ENCODE measurements around the gene GLRA3.
A peak's percentile ranks its signal among the peaks of the same experiment; 100 is the strongest.
"Not testable (repeated sequence)": the region's sequence is repeated elsewhere in the genome, so short reads cannot be mapped to it uniquely, and the experiment has no call there.

Gene GLRA3

DNA sequence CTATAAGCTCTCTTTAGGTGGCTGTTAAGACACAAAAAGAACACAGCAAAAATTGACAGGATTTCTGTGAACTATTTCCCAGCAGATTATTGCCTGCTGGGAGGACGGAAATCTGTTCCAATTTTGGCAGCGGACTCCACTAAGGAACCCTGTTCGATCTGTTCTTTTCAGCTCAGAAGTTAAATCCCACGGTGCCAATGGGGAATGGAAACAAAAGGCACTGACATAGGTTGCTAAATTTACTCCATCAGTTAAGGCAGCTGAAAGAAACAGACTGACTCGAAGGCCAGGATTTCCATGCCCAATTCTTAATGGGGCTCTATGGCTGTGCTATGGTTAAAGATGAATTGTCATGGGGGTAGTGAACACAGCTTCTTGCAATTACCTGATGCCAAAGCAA is 180.2 kb downstream of the GLRA3 start:
- DNase-seq = no peak

DNA sequence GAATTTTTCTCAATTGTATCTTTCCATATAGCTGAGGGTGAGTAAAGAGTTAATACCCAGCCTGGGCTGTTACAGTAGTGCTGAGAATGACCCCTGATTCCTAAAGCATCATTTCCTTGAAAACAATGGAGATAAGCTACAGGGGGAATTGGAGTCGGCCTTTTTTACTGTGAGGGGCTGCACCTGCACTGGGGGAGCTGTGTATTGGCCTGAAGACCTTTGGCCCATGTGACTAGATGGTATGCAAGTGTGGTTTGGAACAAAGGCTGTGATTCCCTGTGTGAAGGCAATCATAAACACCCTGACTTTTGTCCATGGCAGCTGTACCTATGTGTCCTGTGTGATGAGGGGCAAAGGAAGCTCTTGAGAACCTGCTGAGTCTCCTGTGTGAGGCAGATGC is 182.7 kb downstream of the GLRA3 start:
- DNase-seq = no peak

DNA sequence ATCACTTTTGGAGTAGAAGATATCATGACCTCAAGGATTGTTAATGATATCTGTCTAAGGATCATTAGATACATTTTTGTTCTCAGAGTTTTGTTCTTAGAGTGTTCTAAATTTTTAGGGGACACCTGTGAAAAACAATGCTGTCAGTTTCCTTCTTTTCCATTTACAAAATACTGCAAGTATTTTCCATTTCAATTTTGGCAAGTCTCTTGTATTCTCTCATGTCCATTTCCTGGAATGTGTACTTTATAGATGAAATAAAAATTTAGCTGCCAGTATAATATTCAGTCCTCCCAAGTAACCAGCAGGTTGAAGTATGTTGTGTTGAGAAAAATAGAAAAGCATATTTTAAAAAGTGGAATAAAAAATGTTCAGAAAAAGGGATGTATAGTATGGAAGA is 188.9 kb downstream of the GLRA3 start:
- no peak for DNase-seq

DNA sequence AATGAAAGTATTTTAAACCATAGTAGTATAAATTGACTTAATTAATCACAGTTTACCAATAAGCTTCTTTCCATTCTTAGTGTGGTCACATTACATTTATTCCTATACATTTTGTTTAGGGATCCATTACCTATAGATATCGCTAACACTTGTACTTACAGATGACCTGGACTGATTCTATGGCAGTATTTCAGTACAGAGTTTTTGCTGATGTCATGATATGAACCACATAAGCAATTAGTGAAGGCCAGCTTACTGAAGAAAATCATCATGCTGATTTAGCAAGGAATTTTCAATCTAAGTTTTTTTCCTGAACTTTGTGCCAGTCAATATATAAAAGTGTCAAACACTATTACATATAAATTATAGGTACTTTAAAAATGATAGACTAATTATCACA is 193.3 kb downstream of the GLRA3 start:
- DNase-seq = no peak

DNA sequence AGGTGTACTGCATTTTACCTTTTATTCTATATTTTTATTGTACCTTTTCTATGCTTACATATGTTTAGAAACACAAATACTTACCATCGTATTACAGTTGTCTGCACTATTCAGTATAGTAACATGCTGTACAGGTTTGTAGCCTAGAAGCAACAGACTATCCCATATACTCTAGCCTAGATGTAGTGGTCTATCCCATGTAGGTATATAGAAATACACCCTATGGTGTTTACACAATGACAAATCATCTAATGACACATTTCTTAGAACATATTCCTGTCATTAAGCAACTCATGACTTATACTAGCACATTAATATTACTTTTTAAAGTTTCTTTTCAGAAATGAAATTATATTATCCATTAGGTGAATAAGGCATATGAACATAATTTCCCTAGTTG is 195.6 kb downstream of the GLRA3 start:
- DNase-seq = no peak

DNA sequence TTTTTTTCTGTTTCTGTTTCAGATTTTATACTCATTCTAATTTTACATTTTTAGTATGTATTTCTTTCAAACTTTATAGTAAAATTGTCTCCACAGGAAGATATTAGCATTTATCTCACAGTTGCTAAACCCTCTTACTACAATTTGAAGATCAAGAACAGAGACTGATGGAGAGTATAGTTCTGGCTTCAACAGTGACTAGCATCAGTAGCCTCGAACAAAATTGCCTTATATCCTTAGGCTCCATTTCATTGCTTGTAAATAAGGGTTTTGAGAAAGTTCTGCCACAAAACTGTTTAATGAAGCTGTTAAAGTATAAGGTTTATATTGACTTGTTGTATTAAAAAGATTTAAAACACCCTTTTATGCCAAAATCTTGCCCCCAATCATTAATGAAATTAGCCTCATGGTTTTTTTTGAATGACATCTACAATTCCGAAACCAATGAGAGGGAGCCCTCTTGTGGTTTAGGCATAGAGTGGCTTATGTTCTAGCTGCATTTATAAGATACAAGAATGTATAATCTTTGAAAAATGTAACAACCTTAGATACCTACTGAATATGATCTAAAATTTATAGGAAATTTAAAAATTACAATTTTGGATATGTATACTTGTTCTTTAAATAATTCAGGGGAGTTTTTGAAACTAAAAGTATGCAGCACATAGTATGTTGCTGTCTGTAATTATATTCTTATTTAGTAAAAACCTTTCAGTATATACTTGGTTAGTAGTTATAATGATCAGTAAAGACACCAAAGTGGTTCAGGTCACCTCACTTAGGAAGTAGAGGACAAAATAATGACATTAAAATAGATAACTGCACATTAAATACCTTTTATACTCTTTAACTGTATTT is 196.9 kb downstream of the GLRA3 start:
- DNase-seq = peak; percentile 21

DNA sequence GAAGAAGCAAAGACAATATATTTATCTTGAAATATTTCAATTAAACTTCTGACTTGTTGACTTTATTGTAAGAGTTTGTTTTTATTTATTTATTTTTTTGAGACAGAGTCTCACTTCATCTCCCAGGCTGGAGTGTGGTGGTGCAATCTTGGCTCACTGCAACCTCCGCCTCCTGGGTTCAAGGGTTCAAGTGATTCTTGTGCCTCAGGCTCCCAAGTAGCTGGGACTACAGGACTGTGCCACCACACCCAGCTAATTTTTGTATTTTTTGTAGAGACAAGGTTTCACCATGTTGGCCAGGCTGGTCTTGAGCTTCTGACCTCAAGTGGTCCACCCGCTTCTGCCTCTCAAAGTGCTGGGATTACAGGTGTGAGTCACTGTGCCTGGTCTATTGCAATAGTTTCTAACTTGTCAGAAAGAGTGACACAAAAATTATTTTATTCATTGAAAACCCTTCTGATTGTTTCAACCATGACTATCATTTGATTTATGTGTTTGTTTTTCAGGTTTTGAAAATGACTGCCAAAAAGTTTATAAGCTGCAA is 199.1 kb downstream of the GLRA3 start:
- not testable (repeated sequence) for DNase-seq

DNA sequence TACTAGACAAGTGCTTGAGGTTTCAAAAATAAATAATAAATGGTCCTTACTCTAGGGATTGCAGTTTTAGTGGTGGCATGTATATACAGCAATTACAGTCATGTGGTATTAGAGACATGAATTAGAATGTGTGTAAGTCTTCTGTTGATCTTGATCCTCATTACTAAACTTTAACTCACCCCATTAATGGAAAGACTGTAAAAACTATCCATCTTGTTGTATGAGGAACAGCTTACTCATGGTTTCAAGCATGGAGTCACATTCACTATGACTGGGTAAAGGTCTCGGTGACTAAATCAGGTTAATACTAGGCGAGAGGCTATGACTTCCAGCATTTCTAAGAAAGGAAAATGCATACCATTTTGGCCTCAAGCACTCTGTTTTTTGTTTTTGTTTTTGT is 199.8 kb downstream of the GLRA3 start:
- no peak for DNase-seq

DNA sequence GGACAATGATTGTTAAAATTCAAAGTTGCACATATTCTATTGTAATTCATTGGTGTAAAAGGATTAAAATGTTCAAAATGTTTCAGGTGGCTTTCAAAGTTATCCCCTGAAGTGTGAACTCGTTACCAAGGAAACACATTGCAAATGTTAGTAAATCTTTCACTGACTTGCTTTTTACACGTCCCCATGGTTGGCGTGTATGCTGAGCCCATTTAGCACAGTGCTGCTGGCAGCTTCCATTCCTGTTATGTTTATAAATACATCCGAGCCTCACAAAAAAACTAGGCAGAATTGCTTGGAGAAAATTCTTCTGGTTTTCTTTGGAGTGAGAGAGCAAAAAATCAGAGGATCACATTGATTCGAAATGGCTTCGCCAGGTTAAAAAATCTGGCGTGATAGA is 200.9 kb downstream of the GLRA3 start:
- DNase-seq = no peak

DNA sequence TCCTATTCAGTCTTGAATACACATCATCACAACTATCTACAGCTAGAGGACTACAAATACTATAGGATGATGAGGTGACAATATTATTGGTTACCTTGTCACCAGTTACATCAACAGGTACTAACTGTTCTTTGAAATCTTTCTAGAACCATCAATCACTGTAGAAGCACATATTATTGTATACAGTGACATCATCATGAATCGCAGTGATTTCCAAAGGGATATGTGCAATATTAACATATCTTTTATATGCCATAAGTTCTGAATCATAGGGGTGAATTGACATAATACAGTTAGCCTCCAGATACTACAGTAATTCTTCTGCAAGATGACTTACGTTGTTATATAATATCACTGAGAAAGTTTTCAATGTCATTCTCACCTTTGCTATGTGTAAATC is 201.6 kb downstream of the GLRA3 start:
- no peak for DNase-seq

DNA sequence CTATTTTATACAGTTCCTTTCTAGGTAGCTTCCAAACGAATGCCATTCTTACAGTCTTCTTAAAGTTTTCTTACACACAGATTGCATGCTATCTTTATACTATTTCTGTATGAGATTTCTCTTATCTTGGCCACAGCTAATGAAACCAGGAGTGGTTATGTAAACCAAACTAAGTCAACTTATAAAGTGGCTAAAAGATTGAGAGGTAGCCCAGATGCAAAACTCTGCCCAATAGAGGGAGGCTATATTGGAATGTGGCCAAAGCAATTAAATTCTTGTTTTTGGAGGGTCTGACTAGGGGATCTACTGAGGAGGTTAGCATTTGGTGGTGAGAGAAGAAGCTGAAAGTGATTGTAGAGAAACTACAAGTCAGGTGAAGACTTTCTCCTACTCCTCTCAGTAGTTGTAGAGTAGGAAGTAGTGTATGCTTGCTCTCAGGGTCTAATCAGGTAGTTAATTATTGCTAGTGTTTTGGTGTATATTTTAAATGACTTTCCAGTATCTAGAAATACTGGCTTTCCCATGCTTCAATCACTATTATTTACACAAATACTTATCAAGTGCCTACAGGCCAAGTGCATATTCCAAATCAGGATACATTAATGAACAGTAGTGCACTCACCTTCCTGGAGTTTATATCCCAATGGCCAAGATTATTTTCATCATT is 202.6 kb downstream of the GLRA3 start:
- no peak for DNase-seq

DNA sequence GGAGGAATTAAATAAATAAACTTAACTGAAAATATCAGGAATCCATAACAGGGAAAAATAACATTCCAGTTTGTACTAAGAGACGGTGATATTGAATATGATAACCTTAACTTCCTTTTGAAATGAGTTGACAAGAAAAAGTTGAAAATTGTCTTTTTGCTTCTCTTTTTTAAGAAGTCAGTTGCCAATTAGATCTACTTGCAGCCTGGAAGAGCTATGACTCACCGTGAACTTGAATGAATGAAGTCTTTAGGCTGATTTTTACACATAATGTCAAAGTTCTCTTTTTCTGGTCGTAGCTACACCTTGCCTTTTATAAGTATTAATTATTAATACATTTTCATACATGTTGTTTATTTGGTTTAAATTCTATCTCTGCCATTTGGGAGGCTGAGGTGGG is 212.4 kb downstream of the GLRA3 start:
- DNase-seq = no peak

DNA sequence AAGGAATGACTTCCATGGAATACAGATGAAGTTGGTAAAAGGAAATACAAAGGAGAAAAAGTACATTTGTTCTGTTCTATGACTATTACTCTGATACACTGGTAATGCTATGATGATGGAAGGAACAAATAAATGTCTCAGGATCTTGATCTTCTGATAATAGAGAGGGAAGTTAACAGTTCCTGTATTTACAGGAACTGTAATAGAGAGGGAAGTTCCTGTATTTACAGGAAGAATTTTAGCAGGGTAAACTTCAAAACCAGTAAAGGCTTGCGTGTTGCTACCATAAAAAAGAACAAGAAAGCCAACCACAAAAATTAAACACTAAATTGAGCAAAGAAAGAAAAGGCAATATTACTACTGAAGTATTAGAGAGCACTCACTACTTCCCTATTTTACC is 215.1 kb downstream of the GLRA3 start:
- DNase-seq = no peak

DNA sequence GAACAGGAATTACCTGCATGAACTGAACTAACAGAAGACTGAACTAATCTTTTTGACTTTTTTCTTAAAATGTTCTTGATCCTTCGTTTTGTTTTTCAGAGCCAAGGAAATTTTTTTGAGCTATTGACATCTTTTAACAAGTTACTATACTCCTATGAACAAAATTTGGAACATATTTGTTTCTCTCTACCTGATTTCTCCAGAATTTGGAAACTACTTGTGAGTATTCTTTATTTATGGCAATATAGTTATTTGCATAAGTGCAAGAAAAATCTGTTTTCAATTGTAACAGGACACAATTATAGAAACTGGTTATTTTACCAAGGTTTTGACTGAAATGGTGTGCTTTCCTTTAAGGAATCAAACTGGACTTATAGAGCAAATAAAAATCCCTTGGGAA is 217.3 kb downstream of the GLRA3 start:
- DNase-seq = no peak

DNA sequence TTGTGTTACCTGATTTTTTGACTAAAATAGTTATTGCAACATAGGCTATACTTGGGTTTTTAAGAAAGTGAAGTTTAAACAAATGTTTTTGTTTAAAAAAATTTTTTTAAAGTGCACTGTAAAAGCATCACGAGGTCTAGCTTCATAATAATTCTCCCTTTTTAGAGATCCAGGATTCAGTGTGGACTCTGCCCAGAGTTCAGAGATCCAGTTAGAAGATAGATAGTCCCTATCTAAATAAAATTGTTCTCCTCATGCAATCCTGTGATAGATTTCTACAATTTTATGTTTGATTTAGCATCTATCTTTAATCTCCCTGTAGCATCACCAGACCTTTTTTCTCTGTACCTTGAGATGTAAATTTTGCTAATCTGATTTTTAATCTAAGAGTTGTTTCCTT is 221.3 kb downstream of the GLRA3 start:
- DNase-seq = no peak

DNA sequence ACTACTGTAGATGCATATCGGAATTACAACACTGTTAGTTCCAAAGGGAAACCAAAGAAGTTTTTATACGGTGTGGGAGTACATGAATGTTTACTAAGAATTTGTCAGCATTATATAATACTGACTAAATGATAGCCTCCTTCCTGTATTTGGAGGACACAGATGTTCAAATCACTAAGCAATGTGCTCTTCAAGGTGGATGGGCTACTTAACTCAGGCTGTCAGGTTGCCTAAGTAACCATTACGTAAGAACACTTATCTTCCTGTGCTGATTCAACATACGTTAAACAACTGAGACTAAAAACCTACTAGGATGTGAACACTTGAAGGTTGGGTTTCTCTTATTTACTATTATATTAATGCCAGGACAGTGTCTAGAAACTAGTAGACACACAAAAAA is 224.8 kb downstream of the GLRA3 start:
- DNase-seq = peak; percentile 3

DNA sequence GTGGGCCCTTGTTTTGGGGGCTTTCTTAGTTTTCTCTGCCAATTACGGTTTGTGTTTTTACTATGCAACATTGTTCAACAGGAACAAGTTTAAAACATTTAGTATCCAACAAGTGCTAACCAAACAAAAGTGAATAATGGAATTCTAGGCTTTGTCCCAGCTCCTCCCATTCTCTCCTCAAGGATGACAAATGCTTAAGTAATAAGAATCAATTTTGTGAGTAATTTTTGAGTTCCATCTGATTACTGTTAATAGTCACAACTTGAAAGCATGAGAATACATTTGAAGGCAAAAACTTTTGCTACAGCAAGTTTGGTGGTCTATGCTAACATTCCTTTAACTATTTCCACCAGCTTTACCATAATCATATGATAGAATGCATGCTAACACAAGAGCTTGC is 228.7 kb downstream of the GLRA3 start:
- no peak for DNase-seq

DNA sequence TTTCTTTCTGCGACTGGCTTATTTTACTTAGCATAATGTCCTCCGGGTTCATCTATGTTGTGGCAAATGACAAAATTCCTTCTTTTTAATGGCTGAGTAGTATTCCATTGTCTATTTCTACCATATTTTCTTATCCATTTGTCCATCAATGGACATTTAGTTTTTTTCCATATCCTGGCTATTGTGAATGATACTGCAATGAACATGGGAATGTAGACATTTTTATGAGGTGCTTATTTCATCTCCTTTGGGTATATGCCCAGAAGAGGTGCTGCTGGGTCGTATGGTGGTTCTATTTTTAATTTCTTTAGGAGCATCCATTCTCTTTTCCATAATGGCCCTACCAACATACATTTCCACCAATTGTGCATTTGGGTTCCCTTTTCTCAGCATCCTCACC is 230.2 kb downstream of the GLRA3 start:
- DNase-seq = no peak

DNA sequence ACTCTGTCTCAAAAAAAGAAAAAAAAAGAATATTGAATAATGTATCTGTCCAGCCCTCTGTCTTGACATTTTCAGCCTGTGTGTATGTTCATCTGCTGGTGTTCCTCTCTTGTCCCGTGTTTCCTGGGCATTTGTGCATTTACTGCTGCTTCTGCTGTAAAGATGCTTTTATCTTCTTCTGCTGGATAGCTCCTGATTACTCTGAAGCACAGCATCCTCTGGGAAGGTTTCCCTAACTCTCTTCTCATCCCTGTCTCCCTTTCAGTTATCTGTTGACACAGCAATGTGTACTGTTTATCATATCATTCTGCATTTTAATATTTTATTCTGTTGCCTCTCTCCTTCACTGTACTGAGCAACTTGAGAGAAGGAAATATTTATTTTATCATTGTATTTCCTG is 232.5 kb downstream of the GLRA3 start:
- DNase-seq = no peak

DNA sequence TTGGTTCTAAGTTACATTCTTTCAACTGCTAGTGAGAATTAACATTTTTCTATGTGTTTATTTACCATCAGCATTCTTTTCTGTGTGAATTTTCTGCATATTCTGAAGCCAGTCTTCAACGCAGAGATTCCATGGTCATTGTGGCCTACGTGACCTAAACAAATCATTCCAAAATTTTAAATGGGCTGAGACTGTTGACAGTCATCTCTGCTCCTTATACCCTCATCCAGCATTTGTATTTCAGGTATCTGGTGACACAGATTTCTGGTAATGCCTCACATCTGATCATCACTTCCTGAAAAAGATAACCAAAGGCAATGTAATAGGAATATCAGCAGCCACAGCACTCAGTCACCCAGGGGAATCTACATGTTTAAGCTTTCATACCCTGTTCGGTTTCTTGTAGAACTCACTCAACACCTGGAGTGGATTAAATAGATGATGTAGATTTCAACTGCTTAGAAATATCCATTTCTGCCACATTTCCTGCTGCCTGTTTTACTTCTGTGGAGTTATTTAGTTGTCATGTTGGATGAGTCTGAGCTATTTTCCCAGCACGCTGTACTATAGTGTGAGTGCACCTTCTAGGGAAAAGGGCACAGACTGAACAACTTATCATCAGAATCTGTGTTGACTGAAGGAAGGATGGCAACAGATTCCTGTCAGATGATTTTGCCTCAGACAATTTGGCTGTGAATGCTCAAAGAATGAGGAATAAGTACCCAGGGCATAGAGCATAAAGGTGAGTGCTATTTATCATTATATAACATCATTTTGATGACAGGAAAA is 233.7 kb downstream of the GLRA3 start:
- DNase-seq = no peak

DNA sequence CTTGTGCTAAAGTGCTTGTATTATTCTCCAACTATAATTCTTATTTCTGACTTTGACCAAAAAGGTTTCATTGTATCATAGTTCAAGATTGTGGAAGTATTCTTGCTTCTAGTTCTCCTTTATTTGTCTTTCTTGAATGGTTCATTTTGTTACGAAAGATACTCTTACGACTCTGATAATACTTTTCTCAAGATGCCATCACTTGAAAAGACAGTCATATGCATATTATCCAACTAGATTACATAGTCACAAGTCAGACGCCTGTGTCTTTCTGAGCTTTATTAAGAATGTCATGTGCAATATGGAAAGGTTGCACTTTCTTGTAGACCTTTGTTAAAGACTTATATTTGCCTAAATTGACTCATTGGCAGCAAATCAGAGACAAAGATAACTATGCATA is 235.3 kb downstream of the GLRA3 start:
- DNase-seq = no peak

DNA sequence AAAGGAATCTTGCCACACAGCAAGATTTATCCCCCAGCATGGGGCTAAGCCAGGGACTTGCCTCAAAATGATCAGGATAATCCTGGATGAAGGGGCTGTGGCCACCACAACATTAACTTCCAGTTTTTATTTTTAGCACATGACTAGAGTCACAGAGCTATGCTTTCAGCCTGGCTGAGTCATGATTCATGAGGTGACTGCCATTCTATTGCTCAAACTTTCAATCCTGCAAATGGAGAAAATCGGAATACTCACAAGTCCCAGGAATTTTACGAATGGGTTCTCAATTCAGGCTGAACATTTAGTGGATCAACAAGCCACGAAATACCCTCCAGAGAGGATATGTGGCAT is 236.1 kb downstream of the GLRA3 start:
- DNase-seq = no peak

DNA sequence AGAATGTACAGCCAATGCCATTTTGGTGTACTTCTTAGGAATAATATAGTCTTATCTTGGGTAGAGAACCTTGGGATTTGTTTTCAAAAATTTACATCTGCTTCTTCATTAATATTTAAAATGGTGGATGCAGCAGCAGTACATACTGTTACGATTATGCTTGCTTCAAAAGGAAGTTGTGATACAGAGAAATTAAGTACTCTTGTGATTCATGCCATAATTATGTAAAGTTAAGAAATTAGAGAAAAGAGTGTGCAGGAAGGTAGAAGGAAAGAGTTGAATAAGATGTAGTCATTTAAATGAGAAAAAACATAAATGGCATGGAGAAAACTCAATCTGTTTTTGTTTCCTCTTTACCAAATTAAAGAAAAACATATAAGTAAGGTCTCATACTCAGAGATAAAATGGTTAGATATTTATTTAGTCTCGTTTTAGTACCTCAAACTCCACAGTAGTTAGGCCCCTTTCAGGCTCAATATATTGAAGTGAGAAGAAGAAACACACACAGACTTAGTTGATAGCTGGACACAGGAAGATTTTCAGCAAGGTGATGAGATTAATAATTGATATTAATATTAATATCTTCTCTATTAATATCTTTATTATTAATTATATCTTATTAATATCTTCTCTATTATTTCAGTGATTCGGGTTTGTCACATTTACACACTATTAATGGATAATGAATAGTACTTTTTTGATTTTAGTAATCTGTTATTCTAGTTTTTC is 236.6 kb downstream of the GLRA3 start:
- DNase-seq = no peak
